GM18909 (cell line): ENCODE measurements around the gene ADAMTS14.
"Not testable (repeated sequence)": the region's sequence is repeated elsewhere in the genome, so short reads cannot be mapped to it uniquely, and the experiment has no call there.

Experiments
- ATAC-seq: cut with Tn5 transposase; IDR thresholded peaks from one replicate; pipeline ENCODE4 v1.9.1; 2021; ENCODE audit warnings: mild to moderate bottlenecking; ENCODE audit not compliant: unreplicated experiment, poor library complexity

The ADAMTS14 gene

GRCh38 chr10:70672165-70673042 is at the start of gene ADAMTS14:
Gene ADAMTS14 (plus strand): TSS chr10:70672506. CDS start chr10:70672803, 297 bp downstream.
- ATAC-seq = no peak

- no peak for ATAC-seq
Measured at GRCh38 chr10:70622541-70622940, 49.8 kb upstream of the ADAMTS14 start.

- no peak for ATAC-seq
Measured at GRCh38 chr10:70622981-70623844, 49.1 kb upstream of the ADAMTS14 start.

- ATAC-seq = no peak
Measured at GRCh38 chr10:70626056-70626455, 46.2 kb upstream of the ADAMTS14 start.

- no peak for ATAC-seq
Measured at GRCh38 chr10:70629338-70629737, 43.0 kb upstream of the ADAMTS14 start.

- ATAC-seq = not testable (repeated sequence)
Measured at GRCh38 chr10:70631735-70632134, 40.6 kb upstream of the ADAMTS14 start.

- no peak for ATAC-seq
Measured at GRCh38 chr10:70634011-70634410, 38.3 kb upstream of the ADAMTS14 start.

- not testable (repeated sequence) for ATAC-seq
Measured at GRCh38 chr10:70634515-70634914, 37.8 kb upstream of the ADAMTS14 start.

GRCh38 chr10:70639640-70640383 is 32.5 kb upstream of the ADAMTS14 start:
- ATAC-seq = not testable (repeated sequence)

- not testable (repeated sequence) for ATAC-seq
Measured at GRCh38 chr10:70643272-70643671, 29.0 kb upstream of the ADAMTS14 start.

GRCh38 chr10:70644959-70645358 is 27.3 kb upstream of the ADAMTS14 start:
- ATAC-seq = not testable (repeated sequence)

- ATAC-seq = no peak
Measured at GRCh38 chr10:70647086-70647485, 25.2 kb upstream of the ADAMTS14 start.

- no peak for ATAC-seq
Measured at GRCh38 chr10:70648427-70648826, 23.9 kb upstream of the ADAMTS14 start.

- no peak for ATAC-seq
Measured at GRCh38 chr10:70649526-70649925, 22.8 kb upstream of the ADAMTS14 start.

- ATAC-seq = no peak
Measured at GRCh38 chr10:70650104-70650503, 22.2 kb upstream of the ADAMTS14 start.

- ATAC-seq = no peak
Measured at GRCh38 chr10:70650718-70651117, 21.6 kb upstream of the ADAMTS14 start.

GRCh38 chr10:70651661-70652060 is 20.6 kb upstream of the ADAMTS14 start:
- no peak for ATAC-seq

GRCh38 chr10:70652761-70653657 is 19.3 kb upstream of the ADAMTS14 start:
- ATAC-seq = no peak

GRCh38 chr10:70655316-70655715 is 17.0 kb upstream of the ADAMTS14 start:
- no peak for ATAC-seq
